ENCODE measurements around the gene SORL1-AS1.
A peak's percentile ranks its signal among the peaks of the same experiment; 100 is the strongest.

Gene SORL1-AS1

DNA sequence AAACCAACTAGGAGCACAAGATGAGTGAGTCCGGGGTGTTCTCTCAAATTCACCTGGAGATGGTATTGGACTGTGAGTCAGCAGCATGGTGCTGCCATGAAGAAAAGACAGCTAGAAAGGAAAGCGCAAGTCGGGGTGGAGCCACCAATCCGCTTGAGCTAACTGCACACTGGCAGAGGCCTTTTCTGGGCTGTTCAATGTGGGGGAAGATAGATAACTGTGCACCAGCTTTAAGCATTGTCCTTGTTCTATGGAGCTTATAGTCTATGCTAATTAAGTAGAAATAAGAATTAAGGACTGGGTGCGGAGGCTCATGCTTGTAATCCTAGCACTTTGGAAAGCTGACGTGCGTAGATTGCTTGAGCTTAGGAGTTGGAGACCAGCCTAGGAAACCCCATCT is 21.9 kb upstream of the SORL1-AS1 start:
- no peak for DNase-seq

DNA sequence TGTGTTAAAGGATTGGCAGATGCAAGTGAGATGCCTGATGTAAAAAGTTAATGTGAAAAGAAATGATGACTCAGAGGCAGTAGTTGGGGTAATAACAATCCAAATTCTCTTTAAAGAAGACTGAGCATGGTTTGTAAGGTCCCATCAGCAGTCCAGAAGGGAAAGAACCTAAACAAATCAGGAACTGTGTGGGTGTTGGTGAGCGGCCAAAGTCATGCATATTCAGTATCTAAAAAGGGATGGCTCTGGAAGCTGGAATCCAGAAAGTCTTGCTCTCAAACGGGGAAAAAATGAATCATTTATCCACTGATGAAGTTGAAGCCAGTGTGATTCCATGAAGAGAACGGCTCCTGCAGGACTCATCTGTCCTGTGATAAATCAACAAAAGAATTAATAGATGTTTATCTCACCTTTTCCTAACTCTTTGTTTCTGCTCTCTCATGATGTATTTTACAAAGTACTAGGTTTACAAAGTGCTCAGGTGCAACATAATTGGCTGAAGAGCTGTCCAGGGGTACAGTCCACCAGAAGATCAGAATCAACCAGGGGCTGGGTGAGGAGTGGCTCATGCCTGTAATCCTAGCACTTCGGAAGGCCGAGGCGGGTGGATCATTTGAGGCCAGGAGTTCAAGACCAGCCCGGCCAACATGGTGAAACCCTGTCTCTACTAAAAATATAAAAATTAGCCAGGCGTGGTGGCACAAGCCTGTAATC is 20.5 kb upstream of the SORL1-AS1 start:
- no peak for DNase-seq

DNA sequence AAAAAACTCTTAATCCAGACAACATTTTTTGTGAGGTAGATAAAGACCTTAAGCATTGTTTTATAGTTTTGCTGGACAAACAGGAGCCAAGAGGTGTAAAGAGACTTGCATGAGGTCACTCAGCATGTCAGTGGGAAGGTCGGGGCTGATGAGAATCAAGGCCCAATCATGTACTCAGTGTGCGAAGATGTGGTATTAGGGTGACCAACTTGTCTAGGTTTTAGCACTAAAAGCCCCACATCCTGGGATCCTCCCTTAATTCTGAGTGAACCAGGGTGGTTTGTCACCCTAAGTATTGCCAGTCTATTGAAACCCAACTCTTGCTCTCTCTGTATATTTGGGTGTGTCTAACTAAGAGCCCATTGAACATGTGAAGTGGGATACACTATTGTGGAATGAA is 19.5 kb upstream of the SORL1-AS1 start:
- DNase-seq = no peak

DNA sequence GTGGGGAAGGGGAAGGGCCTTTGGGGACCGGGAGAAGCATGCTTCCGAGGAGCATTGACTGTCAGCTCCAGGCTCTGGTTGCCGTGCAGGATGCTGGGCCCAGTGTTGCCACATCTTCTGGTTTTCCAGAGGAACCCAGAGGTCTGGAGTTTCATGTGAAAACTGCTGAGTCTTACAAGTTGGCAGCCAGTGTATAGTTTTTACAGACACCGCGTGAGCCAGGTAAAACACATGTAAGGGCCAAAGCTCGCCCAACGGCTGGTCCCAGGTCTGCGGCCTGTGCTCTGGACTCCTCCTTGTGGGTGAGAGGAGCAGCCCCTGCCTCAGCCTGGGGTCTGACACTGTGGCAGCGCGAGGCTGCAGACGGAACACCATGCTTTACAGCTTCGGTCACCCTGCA is 18.4 kb upstream of the SORL1-AS1 start:
- DNase-seq = no peak

DNA sequence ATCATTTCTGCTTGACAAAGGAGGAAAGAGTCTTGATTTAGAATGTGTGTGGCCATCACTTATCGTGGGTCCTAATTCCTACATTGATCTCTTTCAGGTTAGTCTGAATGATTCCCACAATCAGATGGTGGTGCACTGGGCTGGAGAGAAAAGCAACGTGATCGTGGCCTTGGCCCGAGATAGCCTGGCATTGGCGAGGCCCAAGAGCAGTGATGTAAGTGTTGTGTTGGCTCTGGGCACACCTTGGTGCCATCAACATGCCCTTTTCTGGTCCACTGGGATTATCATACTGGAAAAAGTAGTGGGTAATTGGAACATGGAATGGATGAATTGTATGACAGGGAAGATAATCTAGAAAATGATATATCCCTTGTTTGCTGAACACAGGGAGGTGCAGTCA is 17.1 kb upstream of the SORL1-AS1 start:
- no peak for DNase-seq

DNA sequence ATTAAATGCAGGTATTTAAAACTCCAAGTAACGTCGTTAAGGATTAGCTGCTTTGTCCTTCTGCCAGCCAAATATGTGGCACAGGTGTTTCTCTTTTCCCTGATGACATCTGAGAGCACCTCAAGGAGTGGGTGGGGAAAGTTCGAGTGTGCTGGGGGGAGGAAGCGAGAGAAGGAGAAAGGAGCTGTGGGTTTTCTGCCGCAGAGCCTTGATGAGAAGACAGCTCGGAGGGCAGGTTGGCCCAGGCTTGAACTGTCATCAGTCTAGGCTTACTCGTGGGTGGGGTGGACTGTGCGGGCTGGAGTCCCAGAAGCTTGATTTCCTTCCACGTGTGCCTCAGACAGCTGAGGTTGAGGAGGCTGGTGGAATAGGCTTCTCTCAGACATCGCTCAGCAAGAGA is 15.2 kb upstream of the SORL1-AS1 start:
- peak; percentile 67 to 80 (median 71) for DNase-seq

DNA sequence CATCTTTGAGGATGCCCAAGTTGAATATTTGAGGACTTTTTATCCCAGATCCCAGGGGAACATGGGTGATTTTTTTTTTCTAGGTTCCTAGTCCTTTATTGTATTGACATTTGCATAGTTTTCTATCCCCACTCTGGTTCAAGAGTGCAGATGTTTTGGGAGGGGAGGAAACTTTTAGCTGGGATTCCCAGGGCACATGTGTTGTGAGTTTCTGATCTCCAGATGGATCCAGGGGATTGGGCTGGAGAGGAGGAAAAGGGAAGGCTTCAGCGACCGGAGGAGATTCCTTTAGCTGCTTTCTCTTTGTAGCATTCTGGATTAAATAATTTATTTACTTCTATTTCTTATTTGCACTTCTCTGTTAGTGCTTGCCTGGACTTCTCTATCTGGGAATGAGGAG is 14.7 kb upstream of the SORL1-AS1 start:
- no peak for DNase-seq

DNA sequence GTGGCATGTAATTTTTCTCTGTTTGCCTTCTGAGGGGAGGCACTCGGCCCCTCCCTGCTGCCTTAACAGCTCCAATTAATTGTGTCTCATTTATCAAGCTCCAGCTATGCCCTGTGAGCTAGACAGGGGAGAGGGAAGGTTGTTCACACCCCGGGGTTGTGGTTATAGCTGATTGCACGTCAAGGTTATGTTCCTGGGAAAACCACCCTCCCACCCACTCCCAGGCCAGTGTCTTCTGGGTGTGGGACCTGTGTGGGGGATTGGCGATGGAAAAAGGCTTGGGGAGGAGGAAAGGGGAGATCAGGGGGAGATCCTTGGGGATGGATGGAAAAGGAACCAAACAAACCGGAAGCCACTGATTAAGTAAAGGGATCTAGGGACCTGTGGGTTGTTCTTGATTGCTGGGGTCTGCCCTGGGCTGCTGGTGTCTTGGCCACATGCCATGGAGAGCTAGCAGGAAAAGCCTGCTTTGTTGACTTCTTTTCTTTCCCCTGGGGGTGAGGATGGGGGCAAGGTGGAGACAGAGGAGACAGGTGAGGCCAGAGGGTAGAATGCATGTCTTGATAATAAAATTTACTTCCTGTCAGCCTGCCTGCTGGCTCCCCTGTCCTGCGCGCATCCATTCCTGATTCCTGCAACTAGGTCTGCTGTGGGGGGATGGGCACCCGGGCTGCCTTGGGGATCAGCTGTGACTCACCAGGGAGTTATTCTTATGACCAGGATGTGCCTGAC is 13.5 kb upstream of the SORL1-AS1 start:
- DNase-seq = peak in 3 of 6 experiments; percentile 10 to 27 (median 15)

DNA sequence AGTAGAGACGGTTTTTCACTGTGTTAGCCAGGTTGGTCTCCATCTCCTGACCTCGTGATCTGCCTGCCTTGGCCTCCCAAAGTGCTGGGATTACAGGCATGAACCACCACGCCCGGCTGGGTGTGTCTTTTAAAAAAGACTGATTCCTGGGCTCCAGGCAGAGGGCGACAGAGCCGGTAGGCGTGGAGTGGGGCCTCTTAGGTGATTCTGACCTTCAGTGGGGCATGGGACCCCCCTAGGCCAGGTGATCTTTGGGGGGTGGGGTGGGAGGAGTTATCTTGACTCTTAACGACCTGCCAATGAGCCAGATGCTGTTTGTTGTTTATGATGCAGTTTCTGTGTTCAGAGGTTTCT is 12.9 kb upstream of the SORL1-AS1 start:
- no peak for DNase-seq

DNA sequence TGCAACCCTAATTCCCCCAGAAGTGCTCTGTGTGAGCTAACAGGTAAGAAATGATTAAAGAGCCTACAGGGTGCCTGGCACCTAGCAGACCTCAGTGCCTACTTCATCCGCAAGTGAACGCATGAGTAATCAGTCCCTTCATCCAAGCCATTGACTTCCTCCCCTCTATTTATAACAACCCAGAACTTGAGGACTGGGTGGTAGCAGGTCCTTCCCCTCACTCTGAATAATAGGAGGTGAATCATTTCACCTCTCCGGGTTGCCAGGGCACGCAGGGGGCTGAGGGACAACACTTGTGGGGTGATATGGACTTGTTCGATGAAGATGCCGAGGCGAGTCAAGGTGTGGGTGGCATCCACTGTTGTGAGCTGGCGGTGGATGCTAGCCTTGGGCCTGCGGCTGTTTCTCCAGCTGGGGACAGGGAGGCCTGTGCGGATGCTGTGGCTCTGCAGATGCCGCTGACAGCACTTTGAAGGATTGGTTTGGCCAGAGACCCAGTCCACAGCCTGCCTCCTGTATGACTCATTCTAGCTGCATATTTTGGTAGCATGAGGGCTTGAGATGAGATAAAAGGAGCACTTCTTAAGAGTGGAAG is 11.7 kb upstream of the SORL1-AS1 start:
- DNase-seq = peak; percentile 25 to 67 (median 41)

DNA sequence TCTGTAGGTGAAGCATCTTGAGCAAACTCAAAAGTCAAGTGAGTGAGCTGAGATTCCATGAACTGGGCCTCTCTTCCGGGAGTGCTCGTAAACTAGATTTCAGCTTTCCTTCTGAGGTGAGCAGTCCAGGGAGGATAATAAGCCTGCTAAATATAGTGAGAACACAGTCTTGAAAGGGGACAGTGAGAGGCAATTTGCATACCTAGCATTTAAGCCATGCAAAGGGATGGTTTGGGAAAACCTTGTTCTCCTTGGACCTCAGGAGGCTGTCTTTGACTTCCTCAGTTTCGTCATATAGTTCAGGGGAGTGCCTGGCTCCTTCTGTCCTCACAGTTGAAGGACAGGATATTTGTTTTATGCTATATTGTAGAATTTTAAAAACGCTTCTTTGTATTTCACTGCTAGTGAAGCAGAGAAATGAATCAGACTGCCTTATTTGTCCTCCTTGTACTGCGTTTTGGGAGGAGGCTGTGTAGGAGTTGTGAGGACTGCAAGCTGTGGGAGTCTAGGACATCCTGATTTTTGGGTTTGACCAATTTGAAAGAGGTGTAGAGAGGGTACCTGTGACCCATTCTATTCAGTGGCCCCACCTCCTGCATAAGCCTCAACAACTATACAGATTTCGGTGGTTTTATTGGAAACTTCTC is 11.0 kb upstream of the SORL1-AS1 start:
- DNase-seq = no peak

DNA sequence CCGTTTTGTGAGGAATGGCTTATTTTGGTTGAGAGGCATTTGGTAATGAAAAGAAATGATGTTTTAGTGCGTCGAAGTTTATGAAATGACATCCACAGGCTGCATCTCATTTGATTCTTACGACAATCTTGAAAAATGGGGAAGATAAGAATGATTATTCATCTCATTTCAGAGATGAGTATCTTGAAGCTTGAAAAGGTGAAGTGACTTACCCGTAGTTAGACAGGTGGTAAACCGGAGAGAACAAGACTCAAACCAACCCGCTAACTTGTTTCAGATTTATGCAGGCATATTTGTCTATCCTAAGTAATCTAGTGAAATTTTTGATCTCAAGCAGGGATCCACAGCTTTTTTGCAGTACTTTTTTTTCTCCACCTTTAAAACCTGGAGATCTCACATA is 9.1 kb upstream of the SORL1-AS1 start:
- DNase-seq = no peak

DNA sequence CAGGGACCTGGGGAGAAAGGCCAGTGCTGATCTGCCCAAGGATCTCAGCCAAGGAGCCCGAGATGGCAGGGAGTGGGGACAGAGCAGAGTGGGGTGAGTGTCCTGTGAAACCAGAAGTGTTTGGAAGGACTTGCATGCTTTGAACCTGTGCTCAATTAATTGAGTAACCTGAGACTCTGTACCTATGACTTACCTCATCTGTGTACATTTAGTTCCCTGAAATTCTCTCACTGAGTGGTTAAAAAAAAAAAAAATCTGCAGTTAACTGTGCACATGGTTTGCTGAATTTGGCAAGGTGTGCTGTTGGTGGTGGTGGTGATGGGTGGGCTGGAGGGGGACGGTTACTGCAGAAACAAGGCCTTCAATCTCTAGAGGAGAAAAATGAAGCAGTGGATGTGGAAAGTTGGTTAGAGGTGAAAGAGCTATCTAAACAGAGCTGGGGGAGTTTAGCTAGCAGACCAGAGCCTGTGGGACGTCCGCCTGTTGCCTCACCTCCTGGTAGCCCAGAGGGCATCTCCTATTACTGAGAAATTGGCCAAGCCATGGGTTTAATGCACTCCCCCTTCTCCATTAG is 8.3 kb upstream of the SORL1-AS1 start:
- no peak for DNase-seq

DNA sequence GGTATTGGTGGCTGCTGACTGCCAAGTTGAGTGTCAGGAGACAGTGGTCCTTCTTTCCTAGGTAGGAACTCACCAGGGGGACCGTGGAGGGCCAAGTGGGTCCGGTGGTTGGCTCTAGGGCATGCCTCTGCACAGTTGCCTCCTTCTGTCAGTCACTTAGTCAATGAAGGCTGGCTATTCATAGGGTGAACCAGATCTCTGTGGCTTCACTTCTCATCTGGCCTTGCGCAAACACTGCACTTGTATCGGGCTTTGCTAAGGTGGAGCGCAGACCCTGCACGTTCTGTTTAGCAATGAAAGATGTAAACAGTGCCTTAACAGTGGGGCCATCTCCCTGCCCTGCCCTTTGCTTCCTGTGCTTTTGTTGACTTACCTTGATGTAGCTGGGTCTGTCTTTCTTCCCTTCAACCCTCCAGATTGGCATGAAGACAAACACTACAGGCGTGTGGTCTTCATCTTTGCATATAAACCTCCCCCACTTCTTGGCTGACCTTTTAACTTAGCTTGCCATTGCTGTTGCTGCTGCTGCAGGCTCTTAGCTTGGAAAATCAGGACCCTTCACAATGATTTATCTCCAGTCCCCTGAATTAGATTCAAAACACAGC is 6.7 kb upstream of the SORL1-AS1 start:
- DNase-seq = peak in 5 of 6 experiments; percentile 11 to 61 (median 30)

DNA sequence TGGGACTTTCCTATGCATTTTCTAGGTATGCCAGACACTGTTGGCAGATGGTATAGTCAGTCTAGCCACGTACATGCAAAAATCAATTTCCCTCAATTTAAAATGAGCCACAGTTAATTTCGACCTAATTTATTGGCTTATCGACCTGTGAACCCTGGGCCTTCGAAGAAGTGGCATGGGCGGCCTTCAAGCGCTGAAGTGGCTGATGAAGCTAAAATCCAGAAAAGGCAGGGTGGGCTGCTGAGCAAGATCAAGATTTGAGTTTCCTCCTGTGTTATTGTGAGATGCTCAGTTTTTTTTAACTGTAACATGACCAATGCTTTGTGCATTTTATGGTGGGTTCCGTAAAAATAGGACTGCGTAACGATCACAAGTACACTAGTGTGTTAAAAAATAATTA is 5.8 kb upstream of the SORL1-AS1 start:
- no peak for DNase-seq

DNA sequence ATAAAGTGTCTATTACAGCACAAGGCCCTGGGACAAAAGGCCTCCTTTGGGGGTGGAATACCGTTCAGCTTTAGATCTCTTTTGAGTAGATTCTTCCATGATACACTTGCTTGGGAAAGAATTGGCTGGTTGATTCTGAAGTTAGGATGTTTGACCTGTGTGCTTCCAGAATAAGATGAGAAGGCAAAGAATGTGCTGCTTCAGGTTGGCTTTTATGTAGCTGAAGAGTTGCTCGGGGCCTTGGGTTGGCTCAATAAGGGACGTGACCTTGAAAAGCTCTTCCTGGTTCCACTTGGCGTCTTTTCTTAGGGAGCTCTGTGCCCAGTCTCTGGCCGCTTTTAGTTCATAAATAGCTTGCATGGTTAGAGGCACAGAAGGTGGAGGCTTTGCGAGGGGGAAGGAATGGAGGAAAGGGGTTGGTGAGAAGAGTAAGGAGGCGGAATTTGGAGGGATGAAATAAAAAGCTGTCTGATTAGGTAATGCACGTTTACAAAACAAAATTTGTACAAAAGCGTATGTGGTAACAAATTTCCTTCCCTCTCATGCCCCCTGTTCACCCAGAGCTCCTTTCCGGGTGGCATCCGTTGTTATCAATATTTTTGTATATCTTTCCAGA is 4.2 kb upstream of the SORL1-AS1 start:
- DNase-seq = no peak

DNA sequence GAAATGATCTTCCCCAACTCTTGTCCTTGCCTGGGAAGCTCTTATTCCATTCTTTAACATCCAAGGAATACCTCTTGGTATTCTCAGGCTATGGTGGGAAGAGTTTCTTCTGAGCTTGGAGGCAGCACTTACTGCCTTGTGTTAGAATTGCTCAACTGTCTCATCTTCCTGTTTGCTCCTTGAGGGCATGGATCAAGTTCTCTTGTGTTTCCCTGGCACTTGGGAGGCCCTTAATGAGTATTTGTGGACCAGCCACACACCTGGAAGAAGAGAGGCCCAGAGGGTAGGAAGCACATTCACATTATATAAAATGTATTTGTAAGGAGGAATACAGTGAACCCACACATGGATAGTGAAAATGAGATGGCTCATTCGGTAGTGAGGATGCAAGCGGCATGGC is 3.4 kb upstream of the SORL1-AS1 start:
- no peak for DNase-seq

DNA sequence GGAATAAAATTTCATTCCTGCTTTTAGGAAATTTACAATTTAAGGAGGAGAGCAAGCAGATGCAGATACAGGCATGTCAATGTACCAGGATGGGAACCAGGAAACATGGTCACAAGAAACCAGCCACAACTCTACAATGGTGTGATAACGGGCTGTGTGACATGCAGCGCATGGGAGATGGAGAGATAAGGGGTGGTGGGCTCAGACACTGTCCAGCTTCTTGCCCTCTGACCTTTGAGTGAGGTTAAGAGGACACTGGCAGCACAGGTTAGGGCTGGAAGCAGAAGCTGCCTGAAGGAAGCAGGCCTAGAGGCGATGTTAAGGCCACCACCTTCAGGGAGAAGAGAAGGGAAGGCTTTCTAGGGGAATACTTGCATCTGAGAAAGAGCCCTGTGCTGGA is 2.3 kb upstream of the SORL1-AS1 start:
- no peak for DNase-seq

DNA sequence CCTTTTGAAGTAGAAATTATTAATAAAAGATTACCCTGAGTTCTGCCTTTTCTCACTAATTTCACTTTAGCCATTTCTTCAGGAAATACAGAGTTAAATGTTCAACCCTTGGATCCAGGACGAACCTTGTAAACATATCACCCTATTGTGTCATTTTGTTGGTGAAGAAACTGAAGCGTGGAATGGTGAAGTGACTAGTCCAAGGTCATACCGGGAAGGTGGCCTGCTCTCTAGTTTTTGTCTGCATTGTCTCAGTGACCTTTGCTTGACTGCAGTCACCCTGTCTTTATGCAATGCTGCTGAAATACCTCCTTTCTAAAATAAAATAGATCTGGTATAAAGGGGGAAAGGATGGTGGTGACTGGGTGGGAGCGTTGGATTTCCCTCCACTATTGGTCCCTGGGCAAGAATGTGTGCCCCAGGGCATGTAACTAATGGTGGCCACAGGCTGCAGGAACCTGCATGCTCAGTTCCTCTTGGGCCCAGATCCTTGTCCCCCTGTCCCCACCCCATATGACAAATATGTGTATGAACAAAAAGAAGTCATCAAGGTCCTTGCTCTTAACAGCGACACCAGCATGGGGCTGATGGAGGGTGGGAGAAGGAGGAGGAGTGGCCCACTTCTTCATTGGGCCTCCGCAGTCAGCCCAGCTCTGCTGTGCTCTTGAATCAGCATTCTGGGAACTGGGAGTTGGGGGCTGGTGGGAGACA is 977 bp upstream of the SORL1-AS1 start:
- no peak for DNase-seq

DNA sequence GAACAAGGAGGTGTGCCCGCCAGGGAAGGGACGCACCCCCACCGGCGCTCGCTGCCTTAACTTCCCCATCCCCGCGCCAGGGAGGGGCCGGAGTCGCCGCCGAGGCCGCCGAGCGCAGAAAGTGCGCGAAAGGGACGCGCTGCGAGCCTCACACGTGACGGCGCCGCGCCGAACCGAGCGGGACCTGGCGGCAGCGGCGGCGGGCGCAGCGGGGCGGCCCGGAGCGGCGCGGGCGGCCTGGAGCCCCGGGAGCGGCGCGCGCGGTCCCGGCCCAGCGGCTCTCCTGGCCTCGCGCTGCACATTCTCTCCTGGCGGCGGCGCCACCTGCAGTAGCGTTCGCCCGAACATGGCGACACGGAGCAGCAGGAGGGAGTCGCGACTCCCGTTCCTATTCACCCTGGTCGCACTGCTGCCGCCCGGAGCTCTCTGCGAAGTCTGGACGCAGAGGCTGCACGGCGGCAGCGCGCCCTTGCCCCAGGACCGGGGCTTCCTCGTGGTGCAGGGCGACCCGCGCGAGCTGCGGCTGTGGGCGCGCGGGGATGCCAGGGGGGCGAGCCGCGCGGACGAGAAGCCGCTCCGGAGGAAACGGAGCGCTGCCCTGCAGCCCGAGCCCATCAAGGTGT is 670 bp downstream of the SORL1-AS1 start, which contains the start of gene SORL1:
Gene SORL1, plus strand, starts transcription at position 329 of the 623 bp plus-strand sequence. Its CDS starts 18 bp downstream, at position 347.
- DNase-seq = peak; percentile 46 to 72 (median 66)

Data from stimulated activated naive CD4-positive, alpha-beta T cell (primary cell).